Mucosa of descending colon (tissue), 3 donors: ENCODE results near the gene UVSSA. TPM values are rescaled to one million over a fixed set of nuclear protein-coding genes. Genes with fewer than 3 reads are reported as not detected.

Experiments
- ATAC-seq: fragments of 200-7000 bp; cut with Tn5 transposase; one replicate; pipeline ENCODE4 v1.9.1; 2020; ENCODE audit warnings: mild to moderate bottlenecking, moderate library complexity
- DNase-seq, 3 donors: peaks; one replicate each; pipeline ENCODE4 v3.0.0-alpha.2; 2020
- H3K36me3 ChIP-seq: fragments of 200-600 bp; one replicate; pipeline ENCODE4 v1.8.0; 2021; ENCODE audit warnings: low read depth, mild to moderate bottlenecking
- H3K4me1 ChIP-seq: fragments of 200-600 bp; one replicate; pipeline ENCODE4 v1.8.0; 2021; ENCODE audit warnings: low read depth, mild to moderate bottlenecking
- H3K4me3 ChIP-seq: fragments of 200-600 bp; one replicate; pipeline ENCODE4 v1.8.0; 2021; ENCODE audit warnings: mild to moderate bottlenecking
- H3K9me3 ChIP-seq: fragments of 200-600 bp; one replicate; pipeline ENCODE4 v1.8.0; 2021; ENCODE audit warnings: mild to moderate bottlenecking
- CTCF ChIP-seq: fragments of 200-600 bp; IDR thresholded peaks from one replicate; pipeline ENCODE4 v1.8.0; 2022; ENCODE audit warnings: antibody characterized with exemption, mild to moderate bottlenecking
- intact Hi-C, 2 donors: fragments of 100-400 bp; cut with DNase I in 1 of 2; cut with micrococcal nuclease in 1 of 2; formaldehyde crosslinking; loops; one replicate each; pipeline versions ENCODE4 v1.11.0 to v1.11.1; 2022; cut with DNase I, micrococcal nuclease
- total RNA-seq, 3 donors: library from RNA; stranded (reverse); fragmentation: NEBNext Ultra II Directional in 2 of 3; extraction: Animal tissue kit (Norgen Biotek cat#: 25700) in 2 of 3; gene quantifications; one replicate each; pipeline versions ENCODE4 v1.2.1 to v1.2.4, GENCODE V29; 2021 to 2023
- donor health status: DM: no; HTN: no; CAD: no; lungs with moderate emphysema.
- donor health status: DM: no; HTN: no; CAD: no.
- donor health status: DM: no; HTN: yes; CAD: no.

UVSSA gene
- total RNA-seq, 3 donors from 2014 or later: 31.7 to 39.9 (median 36.8) TPM

GRCh38 chr4:1315836-1316536, 31.0 kb upstream of the UVSSA start:
- intact Hi-C loops: no loop called here

GRCh38 chr4:1316537-1317168, 30.4 kb upstream of the UVSSA start:
- no peaks in the 10 kb centered on the region for H3K4me1 ChIP-seq
- H3K36me3 ChIP-seq: peaks cover 12% of the 10 kb centered on the region
- intact Hi-C loops: no loop called here
- DNase-seq (peak in 1 of 3 donors; percentile 41), ATAC-seq (no peak)
- TF ChIP-seq CTCF: no peak
- no peaks in the 10 kb centered on the region for H3K9me3 ChIP-seq
- H3K4me3 ChIP-seq: no peak overlapping the region

More at GRCh38 chr4:1315836-1316536, 31.0 kb upstream of the UVSSA start:
- ATAC-seq (no peak), DNase-seq (peak in 1 of 3 donors; percentile 15)
- Histone ChIP-seq H3K4me3 (no peak overlapping the region), H3K9me3 (no peaks in the 10 kb centered on the region), H3K36me3 (peaks cover 12% of the 10 kb centered on the region), H3K4me1 (no peaks in the 10 kb centered on the region)
- TF ChIP-seq CTCF: no peak

GRCh38 chr4:1317177-1318045, 29.6 kb upstream of the UVSSA start:
- H3K4me1 ChIP-seq: no peaks in the 10 kb centered on the region
- no peak for TF ChIP-seq CTCF
- H3K9me3 ChIP-seq: no peaks in the 10 kb centered on the region
- DNase-seq (peak in 1 of 3 donors; percentile 40), ATAC-seq (no peak)
- no peak overlapping the region for H3K4me3 ChIP-seq
- peaks cover 12% of the 10 kb centered on the region for H3K36me3 ChIP-seq
- intact Hi-C loops: no loop called here

- no peak for DNase-seq
- H3K4me3 ChIP-seq: no peak overlapping the region
- no peak for TF ChIP-seq CTCF
- H3K9me3 ChIP-seq: no peaks in the 10 kb centered on the region
- peaks cover 9% of the 10 kb centered on the region for H3K36me3 ChIP-seq
- H3K4me1 ChIP-seq: no peaks in the 10 kb centered on the region
- intact Hi-C loops: no loop called here
- peak; percentile 19 for ATAC-seq
These were observed 29.0 kb upstream of the UVSSA start for GRCh38 chr4:1318046-1318375.

- DNase-seq: peak in 2 of 3 donors; percentile 17 to 31
- H3K9me3 ChIP-seq: no peaks in the 10 kb centered on the region
- TF ChIP-seq CTCF: no peak
- H3K4me1 ChIP-seq: no peaks in the 10 kb centered on the region
- H3K36me3 ChIP-seq: peaks cover 3% of the 10 kb centered on the region
- peak; percentile 28 for ATAC-seq
- no peak overlapping the region for H3K4me3 ChIP-seq
- intact Hi-C loops: no loop called here
These were observed 28.4 kb upstream of the UVSSA start for GRCh38 chr4:1318488-1319213.
